Astrocyte (in vitro differentiated cells and primary cell): ENCODE measurements around the gene HIRIP3. TPM values are rescaled to one million over a fixed set of nuclear protein-coding genes. Genes with fewer than 3 reads are reported as not detected.

Experiments
- DNase-seq: peaks from one replicate; pipeline ENCODE4 v3.0.0-alpha.2; 2010; ENCODE audit warnings: low read depth
- FAIRE-seq: peaks from 2 replicates; lab custom pipeline; 2011; peaks lifted over from hg19 to GRCh38; lab: Jason Lieb, UNC
- H2AFZ ChIP-seq: 2 replicates; pipeline ENCODE4 v1.6.0; 2012; ENCODE audit warnings: low read depth, low read length, inconsistent platforms
- H3K27ac ChIP-seq: 2 replicates; pipeline ENCODE4 v1.5.1; 2011; ENCODE audit warnings: low read depth, low read length, inconsistent platforms
- H3K27me3 ChIP-seq: 2 replicates; pipeline ENCODE4 v1.6.0; 2011; ENCODE audit warnings: low read length, inconsistent platforms; ENCODE audit not compliant: insufficient read depth
- H3K36me3 ChIP-seq: 2 replicates; pipeline ENCODE4 v1.5.1; 2011; ENCODE audit warnings: low read length, inconsistent platforms; ENCODE audit not compliant: insufficient read depth
- H3K4me1 ChIP-seq: 2 replicates; pipeline ENCODE4 v1.5.1; 2011; ENCODE audit warnings: low read length, inconsistent platforms; ENCODE audit not compliant: insufficient read depth
- H3K4me2 ChIP-seq: 2 replicates; pipeline ENCODE4 v1.6.0; 2012; ENCODE audit warnings: low read length, inconsistent platforms
- H3K4me3 ChIP-seq: 2 replicates; pipeline ENCODE4 v1.5.1; 2011; ENCODE audit warnings: low read depth, mild to moderate bottlenecking, low read length, inconsistent platforms; ENCODE audit not compliant: insufficient read depth
- H3K79me2 ChIP-seq: 2 replicates; pipeline ENCODE4 v1.6.0; 2012; ENCODE audit warnings: mild to moderate bottlenecking, low read length, inconsistent platforms; ENCODE audit not compliant: insufficient read depth
- H3K9ac ChIP-seq: 2 replicates; pipeline ENCODE4 v1.6.0; 2012; ENCODE audit warnings: mild to moderate bottlenecking, low read length, inconsistent platforms
- H3K9me3 ChIP-seq: 2 replicates; pipeline ENCODE4 v1.5.1; 2012; ENCODE audit warnings: low read depth, mild to moderate bottlenecking, low read length, inconsistent platforms; ENCODE audit not compliant: insufficient read depth
- H4K20me1 ChIP-seq: 2 replicates; pipeline ENCODE4 v1.6.0; 2012; ENCODE audit warnings: low read length, inconsistent platforms; ENCODE audit not compliant: insufficient read depth
- H3K27ac Mint-ChIP-seq: one replicate; pipeline ENCODE4 v1.8.0; 2021; ENCODE audit warnings: mild to moderate bottlenecking, mixed read lengths; ENCODE audit not compliant: unreplicated experiment
- H3K27me3 Mint-ChIP-seq: one replicate; pipeline ENCODE4 v1.8.0; 2021; ENCODE audit warnings: low read depth, mixed read lengths; ENCODE audit not compliant: unreplicated experiment
- H3K36me3 Mint-ChIP-seq: one replicate; pipeline ENCODE4 v1.8.0; 2021; ENCODE audit warnings: low read depth, mixed read lengths; ENCODE audit not compliant: unreplicated experiment
- H3K4me1 Mint-ChIP-seq: one replicate; pipeline ENCODE4 v1.8.0; 2021; ENCODE audit warnings: low read depth, mixed read lengths; ENCODE audit not compliant: unreplicated experiment
- H3K4me3 Mint-ChIP-seq: one replicate; pipeline ENCODE4 v1.8.0; 2021; ENCODE audit warnings: mild to moderate bottlenecking, moderate library complexity, mixed read lengths; ENCODE audit not compliant: unreplicated experiment
- H3K9me3 Mint-ChIP-seq: one replicate; pipeline ENCODE4 v1.8.0; 2021; ENCODE audit warnings: mild to moderate bottlenecking, mixed read lengths; ENCODE audit not compliant: unreplicated experiment
- CTCF ChIP-seq: IDR thresholded peaks from 2 replicates; pipeline ENCODE4 v1.5.1; 2011; ENCODE audit warnings: low read depth, mild to moderate bottlenecking, inconsistent platforms, low read length, moderate library complexity; ENCODE audit not compliant: insufficient read depth
- EZH2 ChIP-seq: IDR thresholded peaks from 2 replicates; pipeline ENCODE4 v1.6.1; 2012; ENCODE audit warnings: mild to moderate bottlenecking, low read length, inconsistent platforms; ENCODE audit not compliant: insufficient read depth
- total RNA-seq: library from RNA; stranded (reverse); gene quantifications from 2 replicates; pipeline ENCODE4 v1.2.1, GENCODE V29; 2021

The HIRIP3 gene
- total RNA-seq, 1 donor from 2014 or later = 4.3 TPM

GRCh38 chr16:29993903-29994599, 1.4 kb downstream of the HIRIP3 start:
- H3K27me3 Mint-ChIP-seq = no peaks in the 10 kb centered on the region
- Histone ChIP-seq H3K4me2 (peak overlapping the region; percentile 86), H3K27ac (no peak overlapping the region), H3K79me2 (peaks cover 16% of the 10 kb centered on the region), H3K9me3 (no peaks in the 10 kb centered on the region), H2AFZ (no peak overlapping the region), H3K36me3 (peaks cover 21% of the 10 kb centered on the region), H3K27me3 (no peaks in the 10 kb centered on the region), H4K20me1 (peaks cover 14% of the 10 kb centered on the region), H3K9ac (peak overlapping the region; percentile 87), H3K4me1 (peaks cover 12% of the 10 kb centered on the region), H3K4me3 (no peak overlapping the region)
- no peaks in the 10 kb centered on the region for H3K9me3 Mint-ChIP-seq
- peaks cover 13% of the 10 kb centered on the region for H3K36me3 Mint-ChIP-seq
- TF ChIP-seq EZH2 = no peak
- no peak for TF ChIP-seq CTCF
- peaks cover 8% of the 10 kb centered on the region for H3K4me1 Mint-ChIP-seq
- FAIRE-seq = no peak
- peak overlapping the region; percentile 78 for H3K4me3 Mint-ChIP-seq
- peak overlapping the region; percentile 5 for H3K27ac Mint-ChIP-seq
- DNase-seq = no peak

- no peaks in the 10 kb centered on the region for H3K27me3 ChIP-seq
- H3K4me1 ChIP-seq = peaks cover 12% of the 10 kb centered on the region
- H3K9me3 Mint-ChIP-seq = no peaks in the 10 kb centered on the region
- H3K4me1 Mint-ChIP-seq = peaks cover 8% of the 10 kb centered on the region
- peaks cover 16% of the 10 kb centered on the region for H3K79me2 ChIP-seq
- FAIRE-seq = no peak
- H3K36me3 Mint-ChIP-seq = peaks cover 13% of the 10 kb centered on the region
- no peak overlapping the region for H3K27ac ChIP-seq
- H3K4me3 Mint-ChIP-seq = no peak overlapping the region
- TF ChIP-seq CTCF = no peak
- DNase-seq = no peak
- peaks cover 21% of the 10 kb centered on the region for H4K20me1 ChIP-seq
- peaks cover 23% of the 10 kb centered on the region for H3K36me3 ChIP-seq
- H3K9me3 ChIP-seq = no peaks in the 10 kb centered on the region
- no peak overlapping the region for H3K9ac ChIP-seq
- no peak overlapping the region for H2AFZ ChIP-seq
- H3K27me3 Mint-ChIP-seq = no peaks in the 10 kb centered on the region
- H3K4me2 ChIP-seq = no peak overlapping the region
- no peak overlapping the region for H3K4me3 ChIP-seq
- no peak overlapping the region for H3K27ac Mint-ChIP-seq
These were observed 2.1 kb downstream of the HIRIP3 start for GRCh38 chr16:29993191-29993902.
